Central memory CD4-positive, alpha-beta T cell (primary cell): ENCODE measurements around the gene COBL.

Experiments
- DNase-seq: peaks from one replicate; pipeline ENCODE4 v3.0.0; 2022

Gene COBL

GRCh38 chr7:51140199-51141164, 176.1 kb downstream of the COBL start:
- DNase-seq, result no peak

DNA sequence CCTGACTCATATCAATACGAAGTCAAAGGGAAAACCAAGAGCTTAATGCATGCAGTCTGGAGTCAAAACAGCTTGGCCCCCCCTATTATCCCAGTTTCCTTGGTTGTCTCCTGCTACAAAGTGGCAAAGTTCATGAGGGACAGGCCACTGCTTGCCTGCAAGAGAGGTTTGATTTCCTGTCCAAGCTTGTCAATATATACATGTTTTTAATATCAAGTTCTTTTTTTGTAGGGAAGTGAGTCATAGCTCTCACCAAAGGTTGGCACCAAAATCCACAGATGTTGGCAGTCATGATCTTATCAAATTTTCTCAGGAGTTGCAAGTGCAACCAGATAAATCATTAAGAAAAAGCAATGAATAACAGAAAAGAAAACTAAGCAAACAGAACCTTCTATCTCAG, 176.8 kb downstream of the COBL start:
- DNase-seq, result no peak

DNA sequence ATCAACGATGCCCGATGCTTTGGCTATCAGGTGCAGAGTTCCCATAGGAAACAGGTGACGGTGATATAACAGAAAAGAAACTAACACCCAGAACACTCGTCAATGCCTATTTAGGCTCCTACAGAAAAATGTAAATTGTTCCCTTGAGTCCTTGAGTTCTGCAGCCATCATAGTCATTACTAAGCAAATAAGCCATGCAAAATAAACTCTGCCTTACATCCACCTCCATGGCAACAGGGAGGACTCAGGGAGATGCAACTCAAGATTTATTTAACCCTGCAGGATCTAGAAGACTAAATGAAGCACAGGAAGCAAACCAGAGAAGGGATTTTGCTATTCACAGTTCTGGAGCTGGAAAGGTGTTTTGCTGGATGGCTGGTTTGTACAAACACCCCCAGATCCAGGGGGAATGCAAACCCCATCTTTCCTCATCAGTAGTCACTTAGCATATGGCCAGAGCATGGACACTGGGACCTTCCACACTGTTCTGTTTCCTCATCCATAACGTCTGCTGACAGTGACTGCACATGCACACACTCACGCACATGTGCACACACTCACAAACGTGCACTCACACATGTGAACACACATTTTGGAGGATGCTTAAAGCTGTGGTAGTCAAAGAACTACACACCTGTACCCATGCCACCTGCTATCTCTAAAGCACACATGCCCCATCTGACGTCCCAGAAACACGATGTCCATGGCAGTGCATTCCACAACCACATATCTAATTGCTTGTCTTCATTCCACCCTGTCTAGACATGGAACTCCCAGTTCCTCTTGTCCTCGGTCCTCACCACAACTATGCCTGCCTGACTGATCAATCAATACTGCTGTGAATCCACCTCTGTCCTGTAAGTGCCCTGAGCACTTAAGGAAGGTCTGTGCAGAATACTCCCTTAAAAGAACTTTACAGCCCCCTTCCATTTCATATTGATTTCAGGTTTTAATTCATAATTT, 178.2 kb downstream of the COBL start:
- no peak for DNase-seq

- no peak for DNase-seq
These were observed 181.0 kb downstream of the COBL start for GRCh38 chr7:51135576-51135975.

- no peak for DNase-seq
These were observed 182.6 kb downstream of the COBL start for GRCh38 chr7:51134013-51134441.

GRCh38 chr7:51132661-51133060, 183.9 kb downstream of the COBL start:
- DNase-seq, result no peak

DNA sequence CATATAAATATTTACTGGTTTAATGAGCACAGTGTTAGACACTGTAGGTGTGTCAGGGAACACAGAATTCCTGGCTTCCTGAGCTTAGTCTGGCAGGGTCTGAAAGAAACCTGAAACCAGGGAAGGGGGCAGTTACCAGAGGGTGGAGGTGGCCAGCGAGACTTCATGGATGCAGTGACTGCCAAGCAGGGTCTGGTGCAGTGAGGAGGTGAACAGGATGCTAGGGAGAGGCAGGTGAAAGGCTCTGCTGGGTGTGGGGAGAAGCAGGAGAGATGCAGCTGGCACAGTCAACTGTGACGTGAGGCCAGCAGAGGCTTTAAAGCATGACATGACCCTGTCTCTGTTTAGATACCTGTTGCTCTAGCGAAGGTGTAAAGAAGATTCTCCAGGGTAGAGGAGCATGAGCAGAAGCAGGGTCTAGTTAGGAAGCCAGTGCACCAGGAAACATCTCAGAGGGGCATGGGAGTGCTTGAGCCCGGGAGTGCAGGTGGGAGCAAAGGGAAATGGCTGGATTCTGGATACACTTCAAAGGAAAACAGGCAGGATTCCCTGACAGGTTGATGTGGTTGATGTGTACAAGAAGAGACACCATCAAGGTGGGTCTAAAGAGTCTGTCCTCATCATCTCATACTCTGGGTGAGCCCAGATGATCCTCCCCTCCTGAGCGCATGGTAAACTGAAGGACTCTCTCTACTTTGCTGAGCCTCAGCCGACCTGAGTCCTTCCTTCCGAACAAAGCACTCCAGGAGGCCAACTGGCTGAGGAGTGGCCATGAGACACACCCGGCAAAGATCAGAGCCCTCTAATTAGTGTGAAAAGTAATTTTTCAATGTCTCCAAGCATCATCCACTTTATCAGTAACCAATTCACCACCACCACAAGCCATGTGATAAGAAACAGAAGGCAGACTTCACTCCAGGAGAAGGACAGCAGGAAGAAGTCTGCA, 186.8 kb downstream of the COBL start:
- no peak for DNase-seq

DNA sequence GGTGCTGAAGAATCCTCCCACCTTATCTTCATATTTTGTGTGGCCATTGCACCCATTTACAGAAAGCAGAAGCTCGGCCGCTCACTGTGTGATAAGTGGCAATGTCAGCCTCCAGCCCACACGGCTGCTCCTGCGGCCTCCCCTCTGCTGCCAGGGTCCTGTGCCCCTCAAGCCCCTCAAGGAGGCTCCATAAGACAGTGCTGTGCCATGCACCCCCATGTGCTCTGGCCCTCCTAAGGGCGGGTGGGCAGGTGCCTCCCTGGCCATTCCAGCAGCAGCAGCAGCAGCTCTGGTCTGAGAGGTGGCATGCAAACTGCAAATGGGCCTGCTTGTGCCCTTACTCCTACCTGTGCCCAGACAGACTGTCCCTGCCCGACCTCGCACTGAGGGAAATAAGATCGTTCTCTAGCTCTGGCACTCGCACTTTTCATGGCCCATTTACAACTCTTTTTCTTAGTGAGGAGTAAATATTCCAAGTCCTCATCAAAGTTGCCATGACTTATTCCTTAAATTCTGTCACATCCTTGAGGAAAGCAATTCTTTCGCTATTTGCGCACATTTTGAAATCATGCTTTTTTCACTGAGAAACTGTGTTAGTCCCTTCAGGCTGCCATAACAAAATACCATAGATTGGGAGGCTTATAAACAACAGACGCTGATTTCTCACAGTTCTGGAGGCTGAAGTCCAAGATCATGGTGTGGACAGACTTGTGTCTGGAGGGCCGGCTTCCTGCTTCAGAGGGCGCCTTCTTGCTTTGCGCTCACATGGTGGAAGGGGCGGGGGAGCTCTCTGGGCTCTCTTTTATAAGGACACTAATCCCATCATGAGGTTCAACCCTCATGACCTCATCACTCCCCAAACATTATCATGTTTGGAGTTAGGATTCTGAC, 187.8 kb downstream of the COBL start:
- DNase-seq, result no peak

DNA sequence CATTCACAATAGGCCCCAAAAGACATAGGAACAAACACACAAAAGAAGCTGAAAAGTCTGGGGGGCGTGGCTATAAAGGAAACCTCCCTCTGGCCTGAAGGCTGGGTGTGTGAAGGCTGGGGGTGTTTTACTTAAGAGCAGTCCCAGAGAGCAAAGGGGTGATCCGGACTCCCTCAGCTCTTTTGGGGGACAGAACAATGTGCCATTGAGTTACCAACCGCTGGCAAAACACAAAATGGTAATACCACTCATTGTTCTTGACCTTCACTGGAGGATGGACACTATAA, 189.0 kb downstream of the COBL start:
- DNase-seq, result no peak

GRCh38 chr7:51126813-51127617, 189.6 kb downstream of the COBL start:
- no peak for DNase-seq

DNA sequence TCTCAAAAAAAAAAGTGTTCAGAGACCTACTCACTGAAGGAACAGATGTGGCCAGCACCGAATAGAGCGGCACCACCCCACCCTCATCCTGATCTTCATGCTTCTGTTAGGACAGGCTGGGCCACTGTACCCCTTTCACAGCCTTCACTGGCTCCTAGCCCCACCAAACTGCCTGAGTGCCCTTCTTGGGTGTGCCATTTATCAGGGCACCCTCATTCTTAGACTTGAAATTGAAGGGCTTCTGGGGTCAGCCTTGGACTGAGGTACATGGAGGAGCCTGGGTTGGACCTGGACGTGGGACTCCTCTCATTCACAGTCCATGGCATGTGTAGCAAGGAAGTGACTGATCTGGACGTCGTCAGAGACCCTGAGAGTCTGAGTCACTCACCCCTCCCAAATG, 190.3 kb downstream of the COBL start:
- no peak for DNase-seq

GRCh38 chr7:51124321-51124720, 192.3 kb downstream of the COBL start:
- no peak for DNase-seq

GRCh38 chr7:51123322-51124019, 193.1 kb downstream of the COBL start:
- no peak for DNase-seq

GRCh38 chr7:51121931-51122425, 194.6 kb downstream of the COBL start:
- DNase-seq, result no peak

GRCh38 chr7:51121036-51121790, 195.4 kb downstream of the COBL start:
- DNase-seq, result no peak

- DNase-seq, result no peak
These were observed 198.0 kb downstream of the COBL start for GRCh38 chr7:51118628-51119027.

- DNase-seq, result no peak
These were observed 202.1 kb downstream of the COBL start for GRCh38 chr7:51114501-51114900.

DNA sequence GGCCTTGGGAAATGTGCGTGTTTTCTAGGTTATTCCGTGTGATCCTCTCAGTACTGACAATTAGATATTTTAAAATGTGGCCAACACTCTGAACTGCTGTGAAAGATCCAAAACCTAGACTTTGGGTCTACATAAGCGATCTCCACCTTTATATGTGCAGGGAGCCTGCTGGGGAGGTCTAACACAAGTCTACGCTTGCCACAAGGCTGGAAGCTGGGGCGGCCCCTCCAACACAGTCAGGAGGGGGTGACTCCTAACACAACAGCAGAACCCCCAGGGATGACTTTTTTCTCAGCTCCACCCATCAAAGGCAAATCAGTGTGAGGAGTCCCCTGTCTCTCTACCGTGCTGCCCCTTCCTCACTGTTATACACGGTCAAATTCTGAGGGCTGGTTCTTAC, 202.6 kb downstream of the COBL start:
- DNase-seq, result no peak

GRCh38 chr7:51113560-51113959, 203.0 kb downstream of the COBL start:
- no peak for DNase-seq
